GM18951 (cell line): ENCODE measurements around the gene HP1BP3.

ENCODE experiments used
- POLR2A ChIP-seq: IDR thresholded peaks from 4 replicates; pipeline ENCODE4 v1.6.1; 2011; ENCODE audit warnings: mild to moderate bottlenecking; ENCODE audit not compliant: insufficient read length, insufficient read depth; ENCODE audit errors: extremely low read depth
- in situ Hi-C: fragments of 300-500 bp; cut with MboI; formaldehyde crosslinking; loops from one replicate; pipeline ENCODE4 v1.12.0; 2022; ENCODE audit warnings: low sequenced_read_pairs, mixed read lengths, inconsistent platforms; ENCODE audit not compliant: unreplicated experiment

HP1BP3 gene

DNA sequence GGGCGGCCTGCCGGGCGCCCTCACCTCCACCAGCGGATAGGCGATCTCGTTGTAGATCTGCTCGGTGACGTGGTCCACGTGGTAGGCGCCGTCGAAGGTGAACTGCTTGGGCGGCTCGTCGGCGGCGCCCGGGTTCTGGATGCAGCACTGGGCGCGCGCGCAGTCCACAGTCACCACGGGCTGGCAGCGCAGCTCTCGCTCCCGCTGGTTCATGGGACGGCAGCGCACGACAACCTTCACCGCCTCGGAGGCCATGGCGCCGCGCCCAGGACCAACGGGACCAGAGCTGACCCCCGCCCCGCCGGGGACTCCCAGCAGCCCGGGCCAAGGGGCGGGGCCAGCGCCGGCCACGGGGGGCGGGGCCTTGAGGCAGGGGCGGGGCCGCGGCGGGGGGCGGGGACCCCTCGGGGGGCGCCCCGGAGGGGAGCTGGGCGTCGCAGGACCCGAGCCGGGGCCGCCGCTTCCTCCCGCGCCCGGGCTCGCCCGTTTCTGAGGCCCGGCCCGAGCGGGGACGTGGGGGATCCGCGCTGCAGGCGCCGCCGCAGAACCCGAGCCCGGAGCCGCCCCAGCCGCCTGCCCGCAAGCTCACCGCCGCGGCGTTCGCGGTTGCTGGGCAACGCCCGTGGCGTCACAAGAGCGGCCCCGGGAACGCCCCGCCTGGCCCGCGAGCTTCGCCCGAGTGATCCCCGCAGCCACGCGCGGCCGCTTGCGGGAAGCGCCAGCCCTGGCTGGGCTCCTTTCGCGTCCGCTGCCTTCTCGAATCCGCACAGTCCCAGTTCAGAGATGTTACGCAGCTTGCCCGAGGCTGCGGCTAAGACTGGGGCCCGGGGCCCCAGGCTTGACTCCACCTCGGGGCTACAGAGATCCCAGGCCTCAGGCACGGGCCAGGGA, 69.4 kb downstream of the HP1BP3 start, which contains the start of gene KIF17:
TSS of gene KIF17 (minus strand) at position 556 of the 891 bp plus-strand sequence. CDS start at position 255, 301 bp downstream.
- in situ Hi-C loops, result no loop called here
- no peak for TF ChIP-seq POLR2A

DNA sequence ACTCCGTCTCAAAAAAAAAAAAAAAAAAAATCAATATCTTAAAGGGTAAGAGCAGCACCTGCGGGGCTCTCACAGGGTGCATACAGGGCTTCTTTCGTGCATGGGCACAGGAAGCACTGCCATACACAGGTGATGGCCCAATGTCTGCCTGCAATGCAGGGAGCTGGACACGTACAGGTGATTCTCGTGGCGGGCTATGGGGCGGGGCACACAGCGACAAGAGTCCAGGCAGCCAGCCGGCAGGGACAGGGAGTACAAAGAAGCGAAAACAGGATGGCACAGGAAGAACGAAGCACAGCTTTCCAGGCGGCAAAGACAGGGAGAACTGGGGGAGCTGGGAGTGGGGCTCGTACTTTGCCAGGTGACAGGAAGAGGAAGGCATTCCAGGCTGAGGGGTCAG, 70.9 kb downstream of the HP1BP3 start:
- TF ChIP-seq POLR2A, result no peak
- in situ Hi-C loops, result no loop called here

DNA sequence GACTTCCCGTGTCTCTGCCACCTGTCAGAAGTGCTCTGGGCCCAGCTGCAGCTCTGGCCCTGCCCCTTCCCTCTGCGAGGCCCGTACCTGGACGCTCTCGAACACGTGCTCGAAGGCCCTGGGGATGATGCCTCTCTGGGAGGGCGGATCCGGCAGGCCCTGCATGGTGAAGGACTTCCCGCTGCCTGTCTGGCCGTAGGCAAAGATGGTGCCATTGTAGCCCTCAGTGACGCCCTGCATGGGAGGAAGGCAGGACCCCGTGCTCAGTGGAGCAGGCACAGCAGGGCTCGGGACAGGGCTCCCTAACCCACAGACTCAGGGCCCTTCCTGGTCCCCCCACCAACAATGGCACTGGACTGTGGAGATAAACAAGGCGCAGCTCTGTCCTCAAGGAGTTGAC, 71.7 kb downstream of the HP1BP3 start:
- in situ Hi-C loops, result no loop called here
- TF ChIP-seq POLR2A, result no peak

DNA sequence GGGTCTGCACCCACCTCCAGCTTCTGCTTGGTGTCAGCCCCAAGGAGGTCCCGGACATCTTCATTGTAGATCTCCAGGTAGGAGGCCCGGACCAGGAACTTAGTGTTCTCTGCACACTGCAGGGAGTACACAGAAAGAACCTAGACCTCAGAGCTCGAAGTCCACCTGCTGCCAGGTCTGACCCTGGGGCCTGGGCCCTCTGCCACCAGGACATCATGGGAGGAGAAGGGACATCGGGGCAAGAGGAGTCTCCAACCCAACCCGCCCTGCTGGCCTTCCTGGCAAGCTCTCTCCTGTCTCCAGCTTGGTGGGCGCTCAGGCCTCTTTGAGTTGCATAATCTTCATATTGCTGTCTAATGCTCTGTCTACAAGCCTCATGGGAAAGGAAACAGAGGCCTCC, 73.7 kb downstream of the HP1BP3 start:
- TF ChIP-seq POLR2A, result no peak
- in situ Hi-C loops, result no loop called here

DNA sequence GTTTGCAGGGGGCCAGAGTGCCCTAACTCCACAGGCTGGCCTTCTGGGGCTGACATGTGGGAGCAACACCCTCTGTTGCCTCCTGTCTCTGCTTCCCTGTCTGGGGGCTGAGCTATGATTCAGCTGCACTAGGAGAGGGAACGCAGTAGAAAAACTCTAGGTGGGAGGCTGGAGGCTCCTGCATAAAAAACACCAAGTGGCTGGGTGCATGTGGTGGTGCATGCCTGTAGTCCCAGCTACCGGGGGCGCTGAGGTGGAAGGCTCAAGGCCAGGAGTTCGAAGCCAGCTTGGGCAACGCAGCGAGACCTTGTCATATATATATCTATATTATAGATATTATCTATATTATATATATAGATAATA, 74.9 kb downstream of the HP1BP3 start:
- TF ChIP-seq POLR2A, result no peak
- in situ Hi-C loops, result no loop called here

DNA sequence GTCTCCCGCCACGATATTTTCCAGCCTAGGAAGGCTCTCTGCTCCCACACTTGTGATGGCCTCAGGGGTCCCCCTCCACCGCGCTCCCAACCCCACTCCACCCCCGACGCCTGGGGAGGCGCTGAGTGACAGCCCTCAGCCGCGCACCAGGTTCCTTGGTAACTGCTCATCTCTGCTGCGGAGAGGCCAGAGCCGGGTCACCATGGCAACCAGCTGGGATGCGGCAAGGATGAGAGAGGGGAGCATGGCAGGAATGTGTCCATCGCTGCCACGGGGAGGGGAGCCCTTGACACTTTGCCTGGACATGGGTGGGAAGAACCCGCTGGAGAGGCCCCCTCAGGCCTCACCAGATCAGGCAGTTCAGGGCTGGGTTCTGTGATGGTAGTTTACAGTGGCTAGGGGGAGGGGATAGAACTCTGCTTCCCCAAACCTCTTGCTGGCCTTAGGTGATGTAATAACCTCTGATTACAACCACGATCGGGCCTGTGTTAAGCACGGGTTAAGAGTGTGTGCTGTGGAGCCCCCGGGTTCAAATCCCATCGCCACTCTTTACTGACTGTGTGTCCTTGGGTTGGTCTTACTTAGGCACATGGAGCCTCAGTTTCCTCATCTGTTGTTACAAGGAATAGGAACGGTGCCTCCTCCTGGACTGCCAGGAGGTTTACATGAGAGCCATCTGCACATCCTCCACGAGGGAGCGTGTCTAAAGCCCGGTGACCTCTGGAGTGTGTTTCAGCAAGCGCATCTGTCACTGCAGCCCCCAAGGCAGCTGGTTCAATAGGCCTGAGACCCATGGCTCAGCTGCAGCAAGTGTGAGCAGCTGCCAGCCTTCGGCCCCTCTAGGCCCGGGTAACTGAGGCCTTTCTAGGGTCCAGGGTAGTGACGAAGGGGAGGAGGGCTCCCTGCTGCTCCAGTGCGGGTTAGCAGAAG, 75.6 kb downstream of the HP1BP3 start:
- no peak for TF ChIP-seq POLR2A
- in situ Hi-C loops, result no loop called here

DNA sequence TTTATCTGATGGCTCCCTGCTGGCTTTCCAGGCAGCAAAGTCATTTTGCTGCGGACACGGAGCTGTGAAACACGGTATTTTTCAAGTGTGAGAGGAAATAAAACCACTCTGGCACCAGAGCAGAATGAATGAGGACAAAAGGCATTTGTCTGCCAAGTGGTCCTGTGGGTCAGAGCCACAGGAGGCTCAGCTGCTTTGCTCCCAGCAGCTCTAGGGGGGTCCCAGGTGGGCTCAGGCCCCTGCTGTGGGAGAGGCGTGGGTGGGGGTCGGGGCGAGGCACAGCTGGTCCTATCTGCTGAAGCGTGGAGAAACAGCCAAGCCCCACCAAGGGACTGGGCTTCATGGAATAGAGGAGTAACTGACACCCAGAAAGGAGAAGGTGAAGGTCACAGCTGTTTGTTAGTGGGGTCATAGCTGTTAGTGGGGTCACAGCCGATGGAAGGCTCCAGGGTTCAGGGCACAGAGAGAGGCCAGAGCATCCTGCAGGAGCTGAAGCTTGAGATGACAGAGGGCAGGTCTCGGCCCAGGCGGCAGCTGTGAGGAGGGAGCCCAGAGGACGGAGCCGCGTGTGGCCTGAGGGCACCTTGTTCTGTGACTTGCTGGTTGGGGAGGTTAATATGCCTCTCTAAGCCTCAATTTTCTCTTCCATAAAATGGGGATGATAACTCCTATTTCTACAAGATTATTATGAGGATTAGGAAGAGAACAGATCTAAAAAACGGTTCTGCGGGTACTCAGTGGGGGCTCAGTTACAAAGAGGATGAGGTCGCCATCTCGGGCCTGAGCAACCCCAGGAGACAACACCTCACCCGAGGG, 76.4 kb downstream of the HP1BP3 start:
- TF ChIP-seq POLR2A, result no peak
- in situ Hi-C loops, result no loop called here

DNA sequence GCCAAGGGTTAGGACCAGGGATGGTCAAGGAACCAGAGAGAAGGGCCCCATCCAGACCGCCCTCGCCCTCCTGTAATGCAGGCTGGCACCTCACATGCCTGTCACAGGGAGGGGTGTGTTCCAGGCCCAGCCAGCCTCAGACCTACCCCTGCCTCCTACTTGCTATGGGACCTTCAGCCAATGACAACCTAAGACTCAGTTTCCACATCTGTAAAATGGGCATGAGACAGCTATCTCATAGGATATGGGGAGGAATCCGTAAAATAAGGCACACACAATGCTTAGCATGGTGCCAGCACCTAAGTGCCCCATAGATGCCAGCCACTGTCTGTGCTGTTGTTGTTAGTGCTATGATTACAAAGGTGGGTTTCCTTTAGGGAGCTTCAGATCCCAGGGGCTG, 77.2 kb downstream of the HP1BP3 start:
- TF ChIP-seq POLR2A, result no peak
- in situ Hi-C loops, result no loop called here

DNA sequence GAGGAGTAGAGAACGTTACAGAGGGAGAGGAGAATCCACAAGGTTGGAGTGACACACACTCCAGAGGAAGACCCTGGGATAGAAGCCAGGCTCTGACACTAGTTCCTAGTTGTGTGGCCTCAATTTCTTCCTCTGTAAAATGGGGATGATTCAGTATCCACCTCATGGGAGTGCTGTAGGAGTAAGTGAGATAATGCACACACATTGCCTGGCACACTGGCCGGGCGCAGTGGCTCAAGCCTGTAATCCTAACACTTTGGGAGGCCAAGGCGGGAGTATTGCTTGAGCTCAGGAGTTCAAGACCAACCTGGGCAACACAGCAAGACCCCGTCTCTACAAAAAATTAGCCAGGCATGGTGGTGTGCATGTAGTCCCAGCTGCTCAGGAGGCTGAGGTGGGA, 78.2 kb downstream of the HP1BP3 start:
- in situ Hi-C loops, result no loop called here
- no peak for TF ChIP-seq POLR2A

DNA sequence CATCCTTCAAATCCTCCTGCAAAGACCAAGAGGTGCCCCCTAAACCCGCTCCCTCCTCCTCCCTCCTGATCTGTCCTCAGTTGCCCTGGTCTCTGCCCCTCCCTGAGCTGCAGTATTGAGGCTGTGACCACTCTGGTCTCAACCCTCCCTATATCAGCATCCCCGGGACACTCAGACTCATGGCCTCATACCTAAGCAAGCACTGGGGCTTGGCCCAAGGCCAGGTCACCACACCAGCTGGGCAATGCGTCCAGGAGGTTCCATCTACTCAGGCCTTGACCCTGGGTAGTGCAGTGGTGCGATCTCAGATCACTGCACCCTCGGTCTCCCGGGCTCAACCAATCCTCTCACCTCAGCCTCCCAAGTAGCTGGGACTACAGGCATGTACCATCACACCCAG, 79.0 kb downstream of the HP1BP3 start:
- TF ChIP-seq POLR2A, result no peak
- in situ Hi-C loops, result no loop called here

DNA sequence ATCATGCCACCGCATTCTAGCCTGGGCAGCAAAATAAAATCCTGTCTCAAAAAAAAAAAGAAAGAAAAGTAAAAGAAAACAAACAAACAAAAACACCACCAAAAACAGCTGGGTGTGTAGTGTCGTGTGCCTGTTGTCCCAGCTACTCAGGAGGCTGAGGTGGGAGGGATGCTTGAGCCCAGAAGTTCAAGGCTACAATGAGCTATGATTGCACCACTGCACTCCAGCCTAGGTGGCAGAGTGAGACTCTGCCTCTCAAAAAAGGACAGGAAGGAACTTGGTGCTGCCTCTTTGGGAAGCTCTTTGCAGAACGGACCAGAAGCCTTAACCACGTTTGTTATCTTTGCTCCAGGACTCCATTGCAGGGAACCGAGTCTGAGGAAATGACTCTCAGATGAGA, 80.3 kb downstream of the HP1BP3 start:
- no peak for TF ChIP-seq POLR2A
- in situ Hi-C loops, result no loop called here

DNA sequence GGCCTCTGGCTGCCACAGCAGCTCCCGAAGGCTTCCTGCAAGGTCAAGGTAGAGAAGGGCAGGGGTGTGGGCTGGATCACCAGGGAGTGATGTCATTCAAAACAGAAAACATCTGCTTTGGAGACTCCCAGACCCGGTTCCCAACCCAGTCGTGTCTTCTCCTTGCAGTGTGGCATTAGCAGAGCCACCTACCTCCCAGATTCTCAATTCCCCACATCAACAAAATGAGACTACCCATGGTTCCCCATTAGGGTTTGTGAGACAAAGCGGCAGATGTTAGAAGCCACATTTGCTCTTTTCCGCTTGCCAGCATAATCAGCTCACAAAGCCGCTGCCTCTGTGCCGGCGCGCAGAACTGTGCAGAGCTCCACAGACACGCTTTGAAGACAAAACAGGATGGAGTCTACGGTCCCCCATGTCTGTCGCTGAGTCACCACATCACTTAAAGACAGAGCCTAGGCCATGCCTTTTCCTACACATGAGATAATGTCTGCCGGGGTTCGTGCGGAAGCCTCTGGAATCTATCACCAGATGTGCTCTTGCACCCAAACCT, 81.8 kb downstream of the HP1BP3 start:
- in situ Hi-C loops, result no loop called here

More for the DNA sequence above, 81.8 kb downstream of the HP1BP3 start:
- no peak for TF ChIP-seq POLR2A
